HT-29 (cell line): ENCODE measurements around the gene SLAMF9. TPM values are rescaled to one million over a fixed set of nuclear protein-coding genes. Genes with fewer than 3 reads are reported as not detected.

Experiments used
- total RNA-seq: library from RNA; depleted of rRNA; stranded (reverse); fragments of >200 nt; shearing (Covaris generic); gene quantifications from 2 replicates; pipeline ENCODE4 v1.2.3, GENCODE V29; 2014; rRNA removed

Gene SLAMF9
- total RNA-seq, 1 experiment from 2014 or later, result not detected

Other genes with a start within 250 kb of the SLAMF9 start
- gene CRP, start 239.6 kb downstream of the SLAMF9 start, total RNA-seq, result not detected in 2 replicates
- gene DUSP23, start 173.3 kb downstream of the SLAMF9 start, total RNA-seq, result 97.5 and 108 TPM in 2 replicates
- not detected in 2 replicates for gene FCRL6, start 151.9 kb downstream of the SLAMF9 start, total RNA-seq
- gene SLAMF8, start 127.4 kb downstream of the SLAMF9 start, total RNA-seq, result not detected in 2 replicates
- gene VSIG8, start 91.6 kb downstream of the SLAMF9 start, total RNA-seq, result 0.13 and 0.44 TPM in 2 replicates
- gene CFAP45, start 54.1 kb downstream of the SLAMF9 start, total RNA-seq, result 0.76 TPM in 1 of 2 replicates, not detected in the other
- gene TAGLN2, start 28.7 kb downstream of the SLAMF9 start, total RNA-seq, result 778 and 828 TPM in 2 replicates
- gene IGSF9, start 8.6 kb downstream of the SLAMF9 start, total RNA-seq, result 5.9 and 6.5 TPM in 2 replicates
- gene PIGM, start 77.8 kb upstream of the SLAMF9 start, total RNA-seq, result 3.6 and 4.0 TPM in 2 replicates
- not detected in 2 replicates for gene KCNJ10, start 115.9 kb upstream of the SLAMF9 start, total RNA-seq
- gene KCNJ9, start 127.3 kb upstream of the SLAMF9 start, total RNA-seq, result not detected in 2 replicates
- 21.9 and 24.7 TPM in 2 replicates for gene IGSF8, start 144.4 kb upstream of the SLAMF9 start, total RNA-seq
- gene ATP1A2, start 161.5 kb upstream of the SLAMF9 start, total RNA-seq, result not detected in 2 replicates
- not detected in 2 replicates for gene ATP1A4, start 197.4 kb upstream of the SLAMF9 start, total RNA-seq
- gene CASQ1, start 236.3 kb upstream of the SLAMF9 start, total RNA-seq, result not detected in 2 replicates